Measurements from ENCODE around the gene PLPPR1. TPM values are rescaled to one million over a fixed set of nuclear protein-coding genes. Genes with fewer than 3 reads are reported as not detected.

Gene PLPPR1
- total RNA-seq, 1 experiment from 2014 or later = 2.4 TPM

GRCh38 chr9:101307051-101307450 lies 278.5 kb downstream of the PLPPR1 start:
- H3K79me2 ChIP-seq (ENCODE audit: insufficient read depth, low read length) = no peaks in the 10 kb centered on the region; the same call in 1 of the 2 replicates
- no peak overlapping the region for H2AFZ ChIP-seq (ENCODE audit: low read length)
- H3K27me3 ChIP-seq (ENCODE audit: insufficient read depth, low read length) = no peaks in the 10 kb centered on the region; the same call in 1 of the 2 replicates
- no peak overlapping the region for H4K91ac ChIP-seq (ENCODE audit: insufficient read length, low read depth, low read length)
- H3K27ac ChIP-seq (ENCODE audit: insufficient read length, low read depth, low read length) = no peak overlapping the region
- no peak for DNase-seq
- no peaks in the 10 kb centered on the region for H3K79me1 ChIP-seq (ENCODE audit: insufficient read depth, low read depth, low read length, poor library complexity, severe bottlenecking)
- H2AK5ac ChIP-seq (ENCODE audit: insufficient read length, low read length) = no peak overlapping the region
- no peak overlapping the region for H3K56ac ChIP-seq (ENCODE audit: insufficient read length, low read depth, low read length)
- no peak overlapping the region for H2BK20ac ChIP-seq (ENCODE audit: low read depth, low read length, poor library complexity, severe bottlenecking)
- no peaks in the 10 kb centered on the region for H3K9me3 ChIP-seq (ENCODE audit: control insufficient read depth, low read depth, low read length)
- Mint-ChIP-seq H3K27me3 (ENCODE audit: low read depth) (no peaks in the 10 kb centered on the region), H3K4me3 (no peak overlapping the region), H3K27ac (no peak overlapping the region), H3K9me3 (no peaks in the 10 kb centered on the region), H3K36me3 (ENCODE audit: insufficient read depth in 1 of 3, low read depth in 3 of 3) (no peaks in the 10 kb centered on the region), H3K4me1 (peaks cover 0 to 2% of the 10 kb centered on the region in 2 experiments; a peak in 1 of 4 replicates)
- H2BK12ac ChIP-seq (ENCODE audit: insufficient read length, low read depth, low read length) = no peak overlapping the region
- H3K18ac ChIP-seq (ENCODE audit: insufficient read length, low read depth, low read length) = no peak overlapping the region
- H2BK120ac ChIP-seq (ENCODE audit: low read depth, low read length, poor library complexity, severe bottlenecking) = no peak overlapping the region
- no peak overlapping the region for H4K8ac ChIP-seq (replicated peaks; ENCODE audit: insufficient read length, low read depth, low read length)
- H3K14ac ChIP-seq (ENCODE audit: insufficient read depth, low read length) = no peak overlapping the region
- H3K4me2 ChIP-seq (ENCODE audit: insufficient read depth, insufficient read length, low read length) = no peak overlapping the region
- peaks cover 3% of the 10 kb centered on the region for H3K23me2 ChIP-seq (ENCODE audit: insufficient read length, low read depth, low read length, poor library complexity, severe bottlenecking)
- H3K4me1 ChIP-seq (ENCODE audit: insufficient read depth, low read length) = no peaks in the 10 kb centered on the region
- no peak overlapping the region for H2BK5ac ChIP-seq (ENCODE audit: insufficient read length, low read length)
- no CpG with 5 or more reads among the region's 3 CpGs for WGBS (ENCODE audit: extremely low coverage, insufficient read length, low lambda C conversion rate)
- H3K23ac ChIP-seq (ENCODE audit: insufficient read length, low read depth, low read length) = no peak overlapping the region
- no peak overlapping the region for H4K5ac ChIP-seq (ENCODE audit: insufficient read length, low read depth, low read length)
- H4K20me1 ChIP-seq (ENCODE audit: control insufficient read depth, insufficient read depth, insufficient read length) = no peaks in the 10 kb centered on the region
- no peak overlapping the region for H2BK15ac ChIP-seq (ENCODE audit: low read depth, low read length)
- no peak for TF ChIP-seq CTCF (conservative IDR thresholded peaks at IDR 0.05)
- no peak overlapping the region for H3K4ac ChIP-seq (ENCODE audit: low read depth, low read length)
- no peak overlapping the region for H3T11ph ChIP-seq (ENCODE audit: low read length)
- no peak overlapping the region for H3K9ac ChIP-seq (ENCODE audit: extremely low read depth, insufficient read length, low read length)
